GM21619 (cell line): ENCODE results near the gene PEX11B.

Experiments used
- ATAC-seq: cut with Tn5 transposase; IDR thresholded peaks from one replicate; pipeline ENCODE4 v1.9.1; 2021; ENCODE audit not compliant: unreplicated experiment

The PEX11B gene

GRCh38 chr1:145877923-145878486, 40.5 kb downstream of the PEX11B start:
- ATAC-seq = no peak

GRCh38 chr1:145874646-145875045, 43.9 kb downstream of the PEX11B start:
- no peak for ATAC-seq

- no peak for ATAC-seq
These were observed 46.3 kb downstream of the PEX11B start for GRCh38 chr1:145871994-145872924.

GRCh38 chr1:145868232-145868631, 50.3 kb downstream of the PEX11B start:
- no peak for ATAC-seq

GRCh38 chr1:145863282-145864018, 55.1 kb downstream of the PEX11B start:
- no peak for ATAC-seq
